Keratinocyte (primary cell): ENCODE results near the gene AFAP1L1. TPM values are rescaled to one million over a fixed set of nuclear protein-coding genes. Genes with fewer than 3 reads are reported as not detected.
A peak's percentile ranks its signal among the peaks of the same experiment; 100 is the strongest.
"Not testable (repeated sequence)": the region's sequence is repeated elsewhere in the genome, so short reads cannot be mapped to it uniquely, and the experiment has no call there.

Experiments
- DNase-seq: peaks from one replicate; pipeline ENCODE4 v3.0.0-alpha.2; 2011; ENCODE audit warnings: low read depth, missing footprints, low spot score
- FAIRE-seq: peaks from 2 replicates; lab custom pipeline; 2011; peaks lifted over from hg19 to GRCh38; lab: Jason Lieb, UNC
- H2AFZ ChIP-seq: 2 replicates; pipeline ENCODE4 v1.6.0; 2012; ENCODE audit warnings: low read length, control low read depth, inconsistent platforms; ENCODE audit not compliant: control insufficient read depth
- H3K27ac ChIP-seq: 2 replicates; pipeline ENCODE4 v1.5.1; 2011; ENCODE audit warnings: low read length; ENCODE audit not compliant: control insufficient read depth, insufficient read depth
- H3K27me3 ChIP-seq: 3 replicates; pipeline ENCODE4 v1.6.0; 2011; ENCODE audit warnings: low read length; ENCODE audit not compliant: control insufficient read depth, insufficient read depth; ENCODE audit errors: extremely low read depth
- H3K36me3 ChIP-seq, 2 experiments: 2 replicates in 1 of 2; 3 replicates in 1 of 2; pipeline ENCODE4 v1.5.1; 2011; ENCODE audit warnings: low read length in 2 of 2, mild to moderate bottlenecking in 1 of 2; ENCODE audit not compliant: control insufficient read depth in 2 of 2, insufficient read depth in 2 of 2; ENCODE audit errors: extremely low read depth in 1 of 2
- H3K4me1 ChIP-seq: 3 replicates; pipeline ENCODE4 v1.5.1; 2011; ENCODE audit warnings: low read length; ENCODE audit not compliant: control insufficient read depth, insufficient read depth; ENCODE audit errors: extremely low read depth
- H3K4me2 ChIP-seq: 3 replicates; pipeline ENCODE4 v1.6.0; 2011; ENCODE audit warnings: low read depth, low read length; ENCODE audit not compliant: control insufficient read depth, insufficient read depth; ENCODE audit errors: extremely low read depth
- H3K4me3 ChIP-seq, 3 experiments: fragments of 200-600 bp in 1 of 3; sonication (generic) in 1 of 3; 2 replicates in 2 of 3; 3 replicates in 1 of 3; pipeline ENCODE4 v1.5.1; 2011 to 2016; ENCODE audit warnings: low read length in 3 of 3, mild to moderate bottlenecking in 3 of 3, control low read depth in 2 of 3, inconsistent platforms in 1 of 3, low read depth in 1 of 3, mixed read lengths in 1 of 3, mixed run types in 1 of 3, moderate library complexity in 1 of 3; ENCODE audit not compliant: control insufficient read depth in 2 of 3, insufficient read depth in 2 of 3; ENCODE audit errors: extremely low read depth in 1 of 3
- H3K79me2 ChIP-seq: 2 replicates; pipeline ENCODE4 v1.6.0; 2012; ENCODE audit warnings: low read length; ENCODE audit not compliant: control insufficient read depth, insufficient read depth
- H3K9ac ChIP-seq: 3 replicates; pipeline ENCODE4 v1.6.0; 2011; ENCODE audit warnings: low read length; ENCODE audit not compliant: control insufficient read depth, insufficient read depth; ENCODE audit errors: extremely low read depth
- H3K9me1 ChIP-seq: 3 replicates; pipeline ENCODE4 v1.6.0; 2011; ENCODE audit warnings: low read length; ENCODE audit not compliant: control insufficient read depth, insufficient read depth; ENCODE audit errors: extremely low read depth
- H3K9me3 ChIP-seq: 2 replicates; pipeline ENCODE4 v1.5.1; 2012; ENCODE audit warnings: low read depth, low read length; ENCODE audit not compliant: control insufficient read depth
- H4K20me1 ChIP-seq: 3 replicates; pipeline ENCODE4 v1.6.0; 2011; ENCODE audit warnings: low read length; ENCODE audit not compliant: control insufficient read depth, insufficient read depth; ENCODE audit errors: extremely low read depth
- EZH2 ChIP-seq: IDR thresholded peaks from one replicate; pipeline ENCODE4 v1.6.1; 2012; ENCODE audit warnings: inconsistent platforms, mild to moderate bottlenecking, low read length, moderate library complexity
- dilution Hi-C: fragments of 300-500 bp; cut with MboI; formaldehyde crosslinking; loops from one replicate; pipeline ENCODE4 v1.7.0; 2020; ENCODE audit warnings: low sequenced_read_pairs; ENCODE audit not compliant: extremely low pct_ligation_motif_present
- polyA plus RNA-seq, 5 experiments: library from polyadenylated mRNA; depleted of rRNA in 3 of 5; stranded (reverse) in 3 of 5; stranded (forward) in 1 of 5; unstranded in 1 of 5; fragments of >200 nt; gene quantifications; 1 replicate in 1 of 5; 2 replicates in 3 of 5; 3 replicates in 1 of 5; pipeline versions ENCODE4 v1.2.1 to v1.2.3, GENCODE V29; 2011 to 2012; ENCODE audit warnings: missing spikeins in 2 of 5, low read depth in 1 of 5, low replicate concordance in 1 of 5
- TF ChIP-seq, protein P1 (sequence below), 3 experiments: IDR thresholded peaks in 1 of 3; conservative IDR thresholded peaks in 1 of 3; optimal IDR thresholded peaks in 1 of 3; 2 replicates in 2 of 3; 3 replicates in 1 of 3; pipeline versions ENCODE3 to v1.5.1; 2011; ENCODE audit warnings: low read length in 3 of 3, mild to moderate bottlenecking in 3 of 3, moderate library complexity in 2 of 3, control low read depth in 1 of 3, inconsistent platforms in 1 of 3; ENCODE audit not compliant: insufficient read depth in 2 of 3; ENCODE audit errors: extremely low read depth in 1 of 3

Gene AFAP1L1
- polyA plus RNA-seq, 1 donor (not counting 4 experiments of a cell fraction or from before 2014, with no cell fraction given) = 4.6 TPM

GRCh38 chr5:149268928-149269557, 2.6 kb upstream of the AFAP1L1 start:
- dilution Hi-C loops = no loop called here
- H3K4me2 ChIP-seq = no peak overlapping the region
- no peak overlapping the region for H3K27ac ChIP-seq
- H3K9ac ChIP-seq = no peak overlapping the region
- no peaks in the 10 kb centered on the region for H3K36me3 ChIP-seq
- H4K20me1 ChIP-seq = no peaks in the 10 kb centered on the region
- no peak overlapping the region for H2AFZ ChIP-seq
- FAIRE-seq (peak; percentile 58), DNase-seq (no peak)
- H3K9me1 ChIP-seq = no peaks in the 10 kb centered on the region
- TF ChIP-seq EZH2 = no peak
- TF ChIP-seq, protein P1, sequence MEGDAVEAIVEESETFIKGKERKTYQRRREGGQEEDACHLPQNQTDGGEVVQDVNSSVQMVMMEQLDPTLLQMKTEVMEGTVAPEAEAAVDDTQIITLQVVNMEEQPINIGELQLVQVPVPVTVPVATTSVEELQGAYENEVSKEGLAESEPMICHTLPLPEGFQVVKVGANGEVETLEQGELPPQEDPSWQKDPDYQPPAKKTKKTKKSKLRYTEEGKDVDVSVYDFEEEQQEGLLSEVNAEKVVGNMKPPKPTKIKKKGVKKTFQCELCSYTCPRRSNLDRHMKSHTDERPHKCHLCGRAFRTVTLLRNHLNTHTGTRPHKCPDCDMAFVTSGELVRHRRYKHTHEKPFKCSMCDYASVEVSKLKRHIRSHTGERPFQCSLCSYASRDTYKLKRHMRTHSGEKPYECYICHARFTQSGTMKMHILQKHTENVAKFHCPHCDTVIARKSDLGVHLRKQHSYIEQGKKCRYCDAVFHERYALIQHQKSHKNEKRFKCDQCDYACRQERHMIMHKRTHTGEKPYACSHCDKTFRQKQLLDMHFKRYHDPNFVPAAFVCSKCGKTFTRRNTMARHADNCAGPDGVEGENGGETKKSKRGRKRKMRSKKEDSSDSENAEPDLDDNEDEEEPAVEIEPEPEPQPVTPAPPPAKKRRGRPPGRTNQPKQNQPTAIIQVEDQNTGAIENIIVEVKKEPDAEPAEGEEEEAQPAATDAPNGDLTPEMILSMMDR (optimal IDR thresholded peaks at IDR 0.05 in 1 of 3, IDR thresholded peaks at IDR 0.05 in 1 of 3, conservative IDR thresholded peaks at IDR 0.05 in 1 of 3; ENCODE audit: extremely low read depth in 1 of 3, insufficient read depth in 2 of 3, low read length in 3 of 3) = peak in 2 of 3 experiments; percentile 42 to 70
- H3K79me2 ChIP-seq = no peaks in the 10 kb centered on the region
- H3K4me3 ChIP-seq = no peak overlapping the region
- no peaks in the 10 kb centered on the region for H3K27me3 ChIP-seq
- peaks cover 2% of the 10 kb centered on the region for H3K9me3 ChIP-seq
- peaks cover 7% of the 10 kb centered on the region for H3K4me1 ChIP-seq

- Histone ChIP-seq H3K36me3 (no peaks in the 10 kb centered on the region), H4K20me1 (no peaks in the 10 kb centered on the region), H3K9me1 (no peaks in the 10 kb centered on the region), H3K27ac (peak overlapping the region; percentile 52), H3K4me1 (peaks cover 7% of the 10 kb centered on the region), H3K9me3 (peaks cover 2% of the 10 kb centered on the region), H3K9ac (peak overlapping the region; percentile 78), H2AFZ (peak overlapping the region; percentile 92), H3K27me3 (no peaks in the 10 kb centered on the region), H3K4me2 (peak overlapping the region; percentile 79), H3K4me3 (peak overlapping the region; percentile 61 to 78 (median 72)), H3K79me2 (no peaks in the 10 kb centered on the region)
- DNase-seq = no peak
- no peak for FAIRE-seq
- TF ChIP-seq, protein P1 (optimal IDR thresholded peaks at IDR 0.05 in 1 of 3, IDR thresholded peaks at IDR 0.05 in 1 of 3, conservative IDR thresholded peaks at IDR 0.05 in 1 of 3; ENCODE audit: extremely low read depth in 1 of 3, insufficient read depth in 2 of 3, low read length in 3 of 3) = no peak
- no peak for TF ChIP-seq EZH2
- dilution Hi-C loops = no loop called here
Measured at GRCh38 chr5:149271195-149271715, 404 bp upstream of the AFAP1L1 start.

DNA sequence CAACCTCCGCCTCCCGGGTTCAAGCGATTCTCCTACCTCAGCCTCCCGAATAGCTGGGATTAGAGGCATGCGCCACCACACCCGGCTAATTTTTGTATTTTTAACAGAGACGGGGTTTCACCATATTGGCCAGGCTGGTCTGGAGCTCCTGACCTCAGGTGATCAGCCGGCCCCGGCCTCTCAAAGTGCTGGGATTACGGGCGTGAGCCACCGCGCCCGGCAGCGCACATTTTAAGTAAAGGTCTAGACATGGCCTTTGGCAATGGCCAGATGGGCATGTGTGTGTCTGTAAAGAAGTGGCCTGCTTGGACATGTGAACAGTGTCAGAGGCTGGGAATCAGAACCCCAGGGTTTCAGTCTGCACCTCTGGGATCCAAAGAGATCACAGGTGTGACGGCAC, 1.1 kb downstream of the AFAP1L1 start:
- H3K9me1 ChIP-seq, H3K9ac ChIP-seq, H2AFZ ChIP-seq, H3K27me3 ChIP-seq, H4K20me1 ChIP-seq, FAIRE-seq, H3K9me3 ChIP-seq, H3K4me1 ChIP-seq, H3K27ac ChIP-seq, H3K36me3 ChIP-seq, H3K79me2 ChIP-seq, DNase-seq, dilution Hi-C loops: not testable (repeated sequence)
- H3K4me3 ChIP-seq = peak overlapping the region in 1 of 3 experiments; percentile 61
- H3K4me2 ChIP-seq = peak overlapping the region; percentile 79
